ENCODE results near the gene PADI4.

- TF ChIP-seq, protein P1, sequence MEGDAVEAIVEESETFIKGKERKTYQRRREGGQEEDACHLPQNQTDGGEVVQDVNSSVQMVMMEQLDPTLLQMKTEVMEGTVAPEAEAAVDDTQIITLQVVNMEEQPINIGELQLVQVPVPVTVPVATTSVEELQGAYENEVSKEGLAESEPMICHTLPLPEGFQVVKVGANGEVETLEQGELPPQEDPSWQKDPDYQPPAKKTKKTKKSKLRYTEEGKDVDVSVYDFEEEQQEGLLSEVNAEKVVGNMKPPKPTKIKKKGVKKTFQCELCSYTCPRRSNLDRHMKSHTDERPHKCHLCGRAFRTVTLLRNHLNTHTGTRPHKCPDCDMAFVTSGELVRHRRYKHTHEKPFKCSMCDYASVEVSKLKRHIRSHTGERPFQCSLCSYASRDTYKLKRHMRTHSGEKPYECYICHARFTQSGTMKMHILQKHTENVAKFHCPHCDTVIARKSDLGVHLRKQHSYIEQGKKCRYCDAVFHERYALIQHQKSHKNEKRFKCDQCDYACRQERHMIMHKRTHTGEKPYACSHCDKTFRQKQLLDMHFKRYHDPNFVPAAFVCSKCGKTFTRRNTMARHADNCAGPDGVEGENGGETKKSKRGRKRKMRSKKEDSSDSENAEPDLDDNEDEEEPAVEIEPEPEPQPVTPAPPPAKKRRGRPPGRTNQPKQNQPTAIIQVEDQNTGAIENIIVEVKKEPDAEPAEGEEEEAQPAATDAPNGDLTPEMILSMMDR (IDR thresholded peaks at IDR 0.05) = peak in 2 of 3 experiments; percentile 44 to 66
- TF ChIP-seq POLR2A (IDR thresholded peaks at IDR 0.05) = no peak
Observed at GRCh38 chr1:17405898-17406759, 98.1 kb downstream of the PADI4 start.

Measured in testis (tissue), 2 donors.